ENCODE data around the gene P2RY14.

DNA sequence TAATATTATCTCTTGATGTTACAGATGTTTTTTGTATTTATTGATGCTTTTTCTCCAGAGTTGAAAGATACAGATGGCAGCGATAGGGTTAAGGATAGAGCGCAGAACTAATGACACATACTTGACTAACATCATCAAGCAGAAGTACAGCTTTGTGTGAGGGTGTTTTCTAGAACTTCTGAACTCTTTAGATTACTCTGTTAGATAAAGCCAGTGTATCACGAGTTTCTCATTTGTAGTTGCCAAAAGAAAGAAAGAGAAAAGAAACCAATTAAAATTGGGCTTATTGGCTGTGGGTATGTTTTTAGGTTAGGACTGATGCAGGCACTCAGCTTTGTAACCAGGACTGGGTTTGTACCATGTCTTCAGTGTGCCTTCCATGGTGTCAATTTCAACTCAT is 68.7 kb downstream of the P2RY14 start:
- no peak for TF ChIP-seq POLR2A (IDR thresholded peaks at IDR 0.05)
- TF ChIP-seq, protein P1, sequence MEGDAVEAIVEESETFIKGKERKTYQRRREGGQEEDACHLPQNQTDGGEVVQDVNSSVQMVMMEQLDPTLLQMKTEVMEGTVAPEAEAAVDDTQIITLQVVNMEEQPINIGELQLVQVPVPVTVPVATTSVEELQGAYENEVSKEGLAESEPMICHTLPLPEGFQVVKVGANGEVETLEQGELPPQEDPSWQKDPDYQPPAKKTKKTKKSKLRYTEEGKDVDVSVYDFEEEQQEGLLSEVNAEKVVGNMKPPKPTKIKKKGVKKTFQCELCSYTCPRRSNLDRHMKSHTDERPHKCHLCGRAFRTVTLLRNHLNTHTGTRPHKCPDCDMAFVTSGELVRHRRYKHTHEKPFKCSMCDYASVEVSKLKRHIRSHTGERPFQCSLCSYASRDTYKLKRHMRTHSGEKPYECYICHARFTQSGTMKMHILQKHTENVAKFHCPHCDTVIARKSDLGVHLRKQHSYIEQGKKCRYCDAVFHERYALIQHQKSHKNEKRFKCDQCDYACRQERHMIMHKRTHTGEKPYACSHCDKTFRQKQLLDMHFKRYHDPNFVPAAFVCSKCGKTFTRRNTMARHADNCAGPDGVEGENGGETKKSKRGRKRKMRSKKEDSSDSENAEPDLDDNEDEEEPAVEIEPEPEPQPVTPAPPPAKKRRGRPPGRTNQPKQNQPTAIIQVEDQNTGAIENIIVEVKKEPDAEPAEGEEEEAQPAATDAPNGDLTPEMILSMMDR (IDR thresholded peaks at IDR 0.05), result no peak
